CD4-positive, alpha-beta T cell treated with Interleukin-6 for 4 hours (primary cell): ENCODE measurements around the gene KIAA0232.
"Not testable (repeated sequence)": the region's sequence is repeated elsewhere in the genome, so short reads cannot be mapped to it uniquely, and the experiment has no call there.

Experiments
- DNase-seq: peaks from one replicate; pipeline ENCODE4 v3.0.0-alpha.2; 2020; ENCODE audit warnings: mixed read lengths

KIAA0232 gene

DNA sequence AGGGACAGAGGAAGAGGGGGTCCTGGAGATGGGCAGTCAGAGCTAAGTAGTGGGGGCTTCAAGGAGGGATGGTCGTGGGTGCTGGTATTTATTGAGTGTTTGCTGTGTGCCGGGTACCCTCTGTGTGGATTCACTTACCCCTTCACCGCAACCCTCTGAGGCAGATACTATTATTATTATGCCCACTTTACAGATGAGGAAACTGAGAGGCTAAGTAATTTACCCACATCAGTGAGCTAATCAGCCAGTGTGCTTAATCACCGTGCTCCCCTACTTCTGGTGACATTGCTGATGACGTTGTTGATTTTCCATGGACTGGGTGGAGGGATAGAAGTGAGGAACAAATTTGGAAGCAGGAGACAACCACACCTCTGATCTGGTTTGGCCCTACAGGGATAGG lies 4.1 kb upstream of the KIAA0232 start:
- no peak for DNase-seq

- DNase-seq: no peak
Measured at GRCh38 chr4:6779667-6780565, 2.6 kb upstream of the KIAA0232 start.

- DNase-seq: no peak
Measured at GRCh38 chr4:6781113-6781512, 1.4 kb upstream of the KIAA0232 start.

DNA sequence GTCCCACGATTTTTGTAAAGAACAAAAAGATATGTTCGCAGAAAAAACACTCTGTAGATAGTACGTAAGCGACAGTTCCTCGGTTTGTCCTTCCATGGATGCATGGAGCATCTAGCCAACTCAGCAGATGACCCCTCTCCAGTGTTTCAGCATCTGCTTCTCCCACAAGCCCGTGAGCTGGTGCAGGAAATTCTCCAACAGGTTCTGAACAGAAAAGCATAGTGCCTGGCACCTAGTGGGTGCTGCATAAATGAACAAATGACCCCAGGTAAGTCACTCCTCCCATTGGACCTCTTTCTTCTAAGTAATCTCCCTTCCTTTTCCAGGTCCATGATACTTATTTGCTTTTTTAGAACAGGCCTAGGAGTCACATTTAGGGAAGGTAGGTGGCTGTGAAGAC lies 966 bp upstream of the KIAA0232 start:
- DNase-seq: no peak

- DNase-seq: no peak
Measured at GRCh38 chr4:6782846-6783110, 251 bp downstream of the KIAA0232 start.

GRCh38 chr4:6783111-6783981 lies 819 bp downstream of the KIAA0232 start:
- DNase-seq: peak; percentile 90

- no peak for DNase-seq
Measured at GRCh38 chr4:6785572-6785925, 3.0 kb downstream of the KIAA0232 start.

DNA sequence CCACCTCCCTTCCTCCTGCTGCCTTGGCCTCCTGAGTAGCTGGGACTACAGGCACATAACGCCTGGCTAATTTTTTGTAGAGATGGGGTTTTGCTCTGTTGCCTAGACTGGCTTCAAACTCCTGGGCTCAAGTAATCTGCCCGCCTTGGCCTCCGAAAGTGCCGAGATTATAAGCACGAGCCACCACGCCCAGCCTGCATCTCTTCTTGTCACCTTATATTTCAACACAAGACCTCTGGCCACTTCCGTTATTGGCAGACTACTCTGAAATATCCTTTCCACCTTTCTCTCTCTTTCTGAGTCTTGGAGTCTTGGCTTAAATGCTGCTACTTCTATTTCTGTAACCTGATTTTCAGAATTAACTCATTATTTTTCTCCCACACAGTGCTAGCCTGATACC lies 5.6 kb downstream of the KIAA0232 start:
- no peak for DNase-seq

DNA sequence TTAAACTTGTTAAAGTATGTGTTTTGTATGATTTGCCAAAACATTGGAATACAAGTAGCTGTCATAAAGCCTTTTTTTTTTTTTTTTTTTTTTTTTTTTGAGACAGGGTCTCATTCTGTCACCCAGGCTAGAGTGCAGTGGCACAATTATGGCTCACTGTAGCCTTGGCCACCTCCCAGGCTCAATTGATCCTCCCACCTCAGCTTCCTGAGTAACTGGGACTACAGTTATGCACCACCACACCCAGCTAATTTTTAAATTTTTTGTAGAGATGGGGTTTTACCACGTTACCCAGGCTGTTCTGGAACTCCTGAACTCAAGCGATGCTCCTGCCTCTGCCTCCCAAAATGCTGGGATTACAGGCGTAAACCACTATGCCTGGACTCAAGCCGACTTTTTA lies 8.7 kb downstream of the KIAA0232 start:
- DNase-seq: not testable (repeated sequence)

- not testable (repeated sequence) for DNase-seq
Measured at GRCh38 chr4:6791796-6792195, 9.3 kb downstream of the KIAA0232 start.

- no peak for DNase-seq
Measured at GRCh38 chr4:6794189-6794588, 11.7 kb downstream of the KIAA0232 start.

- DNase-seq: no peak
Measured at GRCh38 chr4:6795821-6796220, 13.3 kb downstream of the KIAA0232 start.

DNA sequence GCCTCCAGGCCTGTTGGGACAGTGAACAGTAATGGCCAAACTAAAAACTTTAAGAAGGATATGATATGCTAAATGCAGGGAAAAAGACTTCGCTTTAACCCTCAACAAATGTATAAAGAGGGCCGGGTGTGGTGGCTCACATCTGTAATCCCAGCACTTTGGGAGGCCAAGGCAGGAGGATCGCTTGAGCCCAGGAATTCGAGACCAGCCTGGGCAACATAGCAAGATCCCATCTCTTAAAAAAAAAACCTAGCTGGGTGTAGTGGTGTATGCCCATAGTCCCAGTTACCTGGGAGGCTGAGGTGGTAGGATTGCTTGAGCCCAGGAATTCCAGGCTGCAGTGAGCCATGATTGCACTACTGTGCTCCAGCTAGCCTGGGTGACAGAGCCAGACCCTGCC lies 14.8 kb downstream of the KIAA0232 start:
- not testable (repeated sequence) for DNase-seq

DNA sequence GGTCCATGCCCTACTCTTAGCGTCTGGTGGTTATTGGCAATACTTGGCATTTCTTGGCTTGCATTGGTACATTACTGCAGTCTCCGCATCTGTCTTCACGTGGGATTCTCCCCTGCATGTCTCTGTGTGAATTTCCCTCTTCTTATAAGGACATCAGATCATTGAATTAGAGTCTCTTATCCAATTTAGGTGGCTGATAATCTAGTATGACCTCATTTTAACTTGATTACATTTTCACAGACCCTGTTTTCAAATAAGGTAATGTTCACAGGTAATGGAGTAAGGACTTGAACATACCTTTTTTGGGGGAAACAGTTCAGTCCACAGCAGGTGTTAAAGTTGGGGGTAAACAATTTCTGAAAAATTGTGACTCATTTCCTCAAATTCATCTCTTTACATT lies 16.6 kb downstream of the KIAA0232 start:
- no peak for DNase-seq

GRCh38 chr4:6802025-6802424 lies 19.5 kb downstream of the KIAA0232 start:
- DNase-seq: no peak

GRCh38 chr4:6802626-6803025 lies 20.1 kb downstream of the KIAA0232 start:
- DNase-seq: no peak

- DNase-seq: no peak
Measured at GRCh38 chr4:6803246-6803645, 20.7 kb downstream of the KIAA0232 start.

GRCh38 chr4:6804082-6804752 lies 21.7 kb downstream of the KIAA0232 start:
- DNase-seq: no peak

- DNase-seq: no peak
Measured at GRCh38 chr4:6806924-6807626, 24.5 kb downstream of the KIAA0232 start.

DNA sequence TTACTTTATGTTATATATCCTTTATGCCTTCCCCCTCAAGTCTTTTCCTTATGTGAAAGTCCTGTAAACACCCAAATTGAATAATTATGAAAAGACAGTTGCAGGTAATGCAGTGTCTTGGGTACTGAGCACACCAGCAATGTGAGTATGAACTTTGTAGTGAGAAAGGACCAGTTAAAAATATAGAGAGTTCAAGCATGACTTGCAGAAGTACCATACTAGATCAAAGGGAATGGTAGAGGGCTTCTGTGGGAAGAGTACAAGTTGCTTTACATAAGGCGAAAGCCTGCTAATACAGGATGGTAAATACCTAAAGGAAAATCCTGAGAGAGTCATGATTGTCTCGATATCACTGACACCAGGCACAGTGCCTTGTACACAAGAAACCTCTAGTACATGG lies 25.7 kb downstream of the KIAA0232 start:
- no peak for DNase-seq

GRCh38 chr4:6811165-6811564 lies 28.6 kb downstream of the KIAA0232 start:
- DNase-seq: no peak

DNA sequence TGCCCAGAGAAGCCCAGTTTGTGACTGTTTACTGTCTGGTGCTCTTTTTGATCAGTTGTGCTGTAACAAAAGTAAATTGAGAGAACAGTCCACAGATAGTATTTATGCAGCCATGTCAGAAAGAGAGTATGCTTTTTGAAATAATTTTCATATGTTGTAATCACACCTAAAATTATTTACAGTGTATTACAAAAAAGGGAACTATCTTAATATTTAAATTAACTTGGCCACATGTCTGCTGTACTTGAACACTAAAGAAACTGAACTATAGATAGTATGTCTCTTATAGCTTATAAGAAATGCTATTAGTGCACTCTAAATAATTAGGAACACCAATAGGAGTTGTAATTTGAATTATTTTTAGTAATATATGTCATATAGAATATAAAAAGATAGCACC lies 30.2 kb downstream of the KIAA0232 start:
- DNase-seq: no peak

DNA sequence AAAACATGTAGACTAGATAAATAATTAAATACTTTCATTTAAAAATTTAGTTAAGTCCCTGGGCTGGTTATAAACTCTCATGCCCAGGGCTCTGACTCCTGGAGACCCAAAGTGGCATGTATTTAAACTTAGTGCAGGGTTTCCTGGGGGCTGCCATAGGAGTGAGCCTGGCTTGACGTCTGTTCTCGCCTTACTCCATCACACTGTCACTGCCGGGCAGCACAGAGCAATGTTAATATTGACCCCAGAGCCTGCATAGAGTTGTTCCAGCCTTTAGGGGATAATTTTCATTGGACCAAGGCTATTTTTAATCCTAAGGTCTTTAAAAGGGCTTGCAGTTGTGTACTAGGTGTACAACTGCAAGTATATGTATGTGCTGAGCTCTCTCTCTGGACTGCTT lies 31.2 kb downstream of the KIAA0232 start:
- DNase-seq: no peak
